GM23338 (cell line): ENCODE measurements around the gene UGT1A10. TPM values are rescaled to one million over a fixed set of nuclear protein-coding genes. Genes with fewer than 3 reads are reported as not detected.

Experiments
- ATAC-seq: fragments of 200-7000 bp; cut with Tn5 transposase; 3 replicates; pipeline ENCODE4 v1.9.1; 2020
- DNase-seq: peaks from one replicate; pipeline ENCODE4 v3.0.0-alpha.2; 2015; ENCODE audit warnings: low spot score
- H2AFZ ChIP-seq: fragments of 200-600 bp; sonication (generic); 2 replicates; pipeline ENCODE4 v1.8.0; 2016; ENCODE audit warnings: antibody characterized with exemption, mild to moderate bottlenecking, moderate library complexity
- H3F3A ChIP-seq: fragments of 200-600 bp; sonication (generic); replicated peaks from 2 replicates; pipeline ENCODE4 v1.8.0; 2017; ENCODE audit warnings: antibody characterized with exemption, mixed run types, low read depth
- H3K27ac ChIP-seq: fragments of 200-600 bp; sonication (generic); 2 replicates; pipeline ENCODE4 v1.6.1; 2016; ENCODE audit warnings: low read depth
- H3K27me3 ChIP-seq: fragments of 200-600 bp; sonication (generic); 2 replicates; pipeline ENCODE4 v1.8.0; 2016; ENCODE audit warnings: mild to moderate bottlenecking, mixed run types, moderate library complexity; ENCODE audit not compliant: insufficient read depth
- H3K36me3 ChIP-seq: fragments of 200-600 bp; sonication (generic); 2 replicates; pipeline ENCODE4 v1.8.0; 2016; ENCODE audit warnings: mild to moderate bottlenecking; ENCODE audit not compliant: insufficient read depth
- H3K4me1 ChIP-seq: fragments of 200-600 bp; sonication (generic); 2 replicates; pipeline ENCODE4 v1.8.0; 2016; ENCODE audit warnings: mild to moderate bottlenecking, moderate library complexity; ENCODE audit not compliant: insufficient read depth
- H3K4me2 ChIP-seq: fragments of 200-600 bp; sonication (generic); 2 replicates; pipeline ENCODE4 v1.7.1; 2017; ENCODE audit warnings: mixed run types
- H3K4me3 ChIP-seq: fragments of 200-600 bp; sonication (generic); 2 replicates; pipeline ENCODE4 v1.6.1; 2016; ENCODE audit warnings: mixed run types
- H3K79me2 ChIP-seq: fragments of 200-600 bp; sonication (generic); replicated peaks from 2 replicates; pipeline ENCODE4 v1.8.0; 2017; ENCODE audit warnings: mild to moderate bottlenecking; ENCODE audit not compliant: insufficient read depth
- H3K9me2 ChIP-seq: fragments of 200-600 bp; sonication (generic); 2 replicates; pipeline ENCODE4 v1.8.0; 2017; ENCODE audit not compliant: insufficient read depth
- H4K20me1 ChIP-seq: fragments of 200-600 bp; sonication (generic); replicated peaks from 2 replicates; pipeline ENCODE4 v1.8.0; 2017; ENCODE audit warnings: mild to moderate bottlenecking; ENCODE audit not compliant: insufficient read depth
- H3K27ac Mint-ChIP-seq: 2 replicates; pipeline ENCODE4 v1.8.0; 2020; ENCODE audit warnings: inconsistent platforms, mild to moderate bottlenecking, moderate library complexity, mixed read lengths
- H3K27me3 Mint-ChIP-seq: 3 replicates; pipeline ENCODE4 v1.8.0; 2022; ENCODE audit warnings: low read depth, mild to moderate bottlenecking, moderate library complexity, mixed read lengths, inconsistent platforms; ENCODE audit not compliant: insufficient read depth, poor library complexity
- H3K36me3 Mint-ChIP-seq: 3 replicates; pipeline ENCODE4 v1.8.0; 2021; ENCODE audit warnings: low read depth, mild to moderate bottlenecking, inconsistent platforms, moderate library complexity, mixed read lengths
- H3K4me1 Mint-ChIP-seq: 3 replicates; pipeline ENCODE4 v1.8.0; 2020; ENCODE audit warnings: mild to moderate bottlenecking, inconsistent platforms, mixed read lengths
- H3K4me3 Mint-ChIP-seq: 3 replicates; pipeline ENCODE4 v1.8.0; 2021; ENCODE audit warnings: moderate library complexity, mild to moderate bottlenecking, inconsistent platforms, mixed read lengths
- H3K9me3 Mint-ChIP-seq: 3 replicates; pipeline ENCODE4 v1.8.0; 2020; ENCODE audit warnings: moderate library complexity, mild to moderate bottlenecking, inconsistent platforms, mixed read lengths
- CREB1 ChIP-seq: fragments of 250-450 bp; sonication (Bioruptor Pico); IDR thresholded peaks from 2 replicates; pipeline ENCODE4 v1.5.0; 2020; ENCODE audit warnings: low read depth, mild to moderate bottlenecking, moderate library complexity
- EZH2 ChIP-seq: fragments of 200-600 bp; sonication (generic); IDR thresholded peaks from one replicate; pipeline ENCODE4 v1.8.0; 2017; ENCODE audit warnings: antibody characterized with exemption, mild to moderate bottlenecking, low read depth; ENCODE audit not compliant: unreplicated experiment
- EZH2phosphoT487 ChIP-seq: fragments of 200-600 bp; sonication (generic); IDR thresholded peaks from one replicate; pipeline ENCODE4 v1.8.1; 2018; ENCODE audit warnings: antibody characterized with exemption; ENCODE audit not compliant: unreplicated experiment
- JUNB ChIP-seq: IDR thresholded peaks from one replicate; pipeline ENCODE4 v1.6.1; 2016; ENCODE audit warnings: antibody characterized with exemption; ENCODE audit not compliant: unreplicated experiment
- NANOG ChIP-seq: IDR thresholded peaks from 2 replicates; pipeline ENCODE4 v1.6.1; 2016; ENCODE audit warnings: antibody characterized with exemption, borderline replicate concordance
- POLR2AphosphoS5 ChIP-seq: IDR thresholded peaks from 2 replicates; pipeline ENCODE4 v1.6.1; 2016; ENCODE audit warnings: antibody characterized with exemption, low read depth
- STAT1 ChIP-seq: IDR thresholded peaks from one replicate; pipeline ENCODE4 v1.6.1; 2016; ENCODE audit warnings: antibody characterized with exemption; ENCODE audit not compliant: unreplicated experiment
- ZNF114 ChIP-seq: fragments of 250-450 bp; sonication (Bioruptor Pico); IDR thresholded peaks from 2 replicates; pipeline ENCODE4 v1.5.0; 2020; ENCODE audit warnings: mild to moderate bottlenecking, moderate library complexity
- ZNF331 ChIP-seq: fragments of 250-450 bp; sonication (Bioruptor Pico); IDR thresholded peaks from 2 replicates; pipeline ENCODE4 v1.5.0; 2020; ENCODE audit warnings: low read depth, mild to moderate bottlenecking, moderate library complexity
- polyA plus RNA-seq: library from polyadenylated mRNA; unstranded; fragments of >200 nt; fragmentation: Nextera tagmentation; extraction: Ambion mirVana; gene quantifications from 2 replicates; pipeline ENCODE4 v1.2.1, GENCODE V29; 2016
- total RNA-seq: library from RNA; depleted of rRNA; stranded (reverse); fragments of >200 nt; shearing (Covaris generic); gene quantifications from 2 replicates; pipeline ENCODE4 v1.2.3, GENCODE V29; 2014
- TF ChIP-seq, protein P1 (sequence below): IDR thresholded peaks from one replicate; pipeline ENCODE4 v1.6.1; 2018; ENCODE audit warnings: antibody characterized with exemption; ENCODE audit not compliant: unreplicated experiment
- TF ChIP-seq, protein P2 (sequence below): fragments of 250-450 bp; sonication (Bioruptor Pico); IDR thresholded peaks from 2 replicates; pipeline ENCODE4 v1.5.0; 2020; ENCODE audit warnings: mild to moderate bottlenecking, moderate library complexity
- TF ChIP-seq, protein P3 (sequence below): IDR thresholded peaks from 2 replicates; pipeline ENCODE4 v1.6.1; 2016; ENCODE audit warnings: antibody characterized with exemption

UGT1A10 gene
- total and polyA plus RNA-seq, 2 experiments from 2014 or later = not detected

DNA sequence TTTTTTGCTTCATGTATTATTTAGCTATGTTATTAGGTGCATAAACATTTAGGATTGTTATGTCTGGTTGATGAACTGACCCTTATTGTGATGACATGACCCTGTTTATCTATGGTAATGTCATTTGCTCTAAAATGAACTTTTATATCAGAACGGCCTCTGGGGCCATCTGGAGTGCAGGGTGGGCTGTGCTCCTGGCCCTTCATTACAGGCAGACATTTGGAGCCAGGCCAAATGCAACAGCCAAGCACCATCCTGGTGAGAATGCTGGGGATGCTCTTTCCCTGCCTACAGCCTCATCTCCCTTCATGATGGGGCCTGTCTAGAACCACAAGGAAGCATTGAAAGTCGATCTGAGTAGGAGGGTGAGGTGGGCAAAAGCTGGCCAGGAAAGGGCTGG, 180.1 kb downstream of the UGT1A10 start:
- no peak for ATAC-seq
- no peak overlapping the region for H3K27ac Mint-ChIP-seq
- H3K9me3 Mint-ChIP-seq = no peaks in the 10 kb centered on the region

DNA sequence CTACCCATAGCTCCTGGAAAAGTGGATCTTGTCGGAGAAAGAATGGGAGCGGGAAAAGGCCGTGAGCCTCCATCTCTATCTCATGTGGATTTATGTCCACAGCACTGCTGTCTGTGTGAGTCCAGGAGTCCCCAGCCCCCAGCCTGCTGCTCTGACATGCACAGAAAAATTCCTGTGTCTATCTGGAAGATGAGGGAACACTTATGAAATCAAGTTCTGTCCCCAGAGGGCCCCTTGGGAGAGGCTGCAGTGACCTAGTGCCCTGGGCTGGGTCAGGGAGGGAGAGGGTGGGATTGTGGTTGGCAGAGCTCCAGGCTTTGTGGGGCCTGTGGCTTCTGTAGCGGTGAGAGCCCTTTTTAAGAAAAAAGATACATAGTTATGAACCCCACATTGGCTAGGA, 180.5 kb downstream of the UGT1A10 start:
- H2AFZ ChIP-seq = no peak overlapping the region
- H3K27me3 ChIP-seq = no peaks in the 10 kb centered on the region
- no peak overlapping the region for H3K4me3 ChIP-seq
- H3K79me2 ChIP-seq = no peaks in the 10 kb centered on the region
- H3K4me3 Mint-ChIP-seq = no peak overlapping the region
- peaks cover 11% of the 10 kb centered on the region for H3K27me3 Mint-ChIP-seq
- DNase-seq (no peak), ATAC-seq (no peak)
- H3K4me1 Mint-ChIP-seq = no peaks in the 10 kb centered on the region; the same call in 2 of the 3 replicates
- no peaks in the 10 kb centered on the region for H3F3A ChIP-seq
- H3K9me3 Mint-ChIP-seq = no peaks in the 10 kb centered on the region
- H3K4me2 ChIP-seq = no peak overlapping the region
- no peaks in the 10 kb centered on the region for H4K20me1 ChIP-seq
- no peak overlapping the region for H3K27ac Mint-ChIP-seq
- no peaks in the 10 kb centered on the region for H3K36me3 ChIP-seq
- no peaks in the 10 kb centered on the region for H3K36me3 Mint-ChIP-seq
- no peak overlapping the region for H3K27ac ChIP-seq
- H3K9me2 ChIP-seq = peaks cover 6% of the 10 kb centered on the region
- H3K4me1 ChIP-seq = no peaks in the 10 kb centered on the region
- TF ChIP-seq EZH2 = no peak
- TF ChIP-seq NANOG = no peak
- TF ChIP-seq JUNB = no peak
- TF ChIP-seq EZH2phosphoT487 = no peak
- TF ChIP-seq, protein P1, sequence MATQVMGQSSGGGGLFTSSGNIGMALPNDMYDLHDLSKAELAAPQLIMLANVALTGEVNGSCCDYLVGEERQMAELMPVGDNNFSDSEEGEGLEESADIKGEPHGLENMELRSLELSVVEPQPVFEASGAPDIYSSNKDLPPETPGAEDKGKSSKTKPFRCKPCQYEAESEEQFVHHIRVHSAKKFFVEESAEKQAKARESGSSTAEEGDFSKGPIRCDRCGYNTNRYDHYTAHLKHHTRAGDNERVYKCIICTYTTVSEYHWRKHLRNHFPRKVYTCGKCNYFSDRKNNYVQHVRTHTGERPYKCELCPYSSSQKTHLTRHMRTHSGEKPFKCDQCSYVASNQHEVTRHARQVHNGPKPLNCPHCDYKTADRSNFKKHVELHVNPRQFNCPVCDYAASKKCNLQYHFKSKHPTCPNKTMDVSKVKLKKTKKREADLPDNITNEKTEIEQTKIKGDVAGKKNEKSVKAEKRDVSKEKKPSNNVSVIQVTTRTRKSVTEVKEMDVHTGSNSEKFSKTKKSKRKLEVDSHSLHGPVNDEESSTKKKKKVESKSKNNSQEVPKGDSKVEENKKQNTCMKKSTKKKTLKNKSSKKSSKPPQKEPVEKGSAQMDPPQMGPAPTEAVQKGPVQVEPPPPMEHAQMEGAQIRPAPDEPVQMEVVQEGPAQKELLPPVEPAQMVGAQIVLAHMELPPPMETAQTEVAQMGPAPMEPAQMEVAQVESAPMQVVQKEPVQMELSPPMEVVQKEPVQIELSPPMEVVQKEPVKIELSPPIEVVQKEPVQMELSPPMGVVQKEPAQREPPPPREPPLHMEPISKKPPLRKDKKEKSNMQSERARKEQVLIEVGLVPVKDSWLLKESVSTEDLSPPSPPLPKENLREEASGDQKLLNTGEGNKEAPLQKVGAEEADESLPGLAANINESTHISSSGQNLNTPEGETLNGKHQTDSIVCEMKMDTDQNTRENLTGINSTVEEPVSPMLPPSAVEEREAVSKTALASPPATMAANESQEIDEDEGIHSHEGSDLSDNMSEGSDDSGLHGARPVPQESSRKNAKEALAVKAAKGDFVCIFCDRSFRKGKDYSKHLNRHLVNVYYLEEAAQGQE = no peak
- no peak for TF ChIP-seq ZNF114
- TF ChIP-seq, protein P2, sequence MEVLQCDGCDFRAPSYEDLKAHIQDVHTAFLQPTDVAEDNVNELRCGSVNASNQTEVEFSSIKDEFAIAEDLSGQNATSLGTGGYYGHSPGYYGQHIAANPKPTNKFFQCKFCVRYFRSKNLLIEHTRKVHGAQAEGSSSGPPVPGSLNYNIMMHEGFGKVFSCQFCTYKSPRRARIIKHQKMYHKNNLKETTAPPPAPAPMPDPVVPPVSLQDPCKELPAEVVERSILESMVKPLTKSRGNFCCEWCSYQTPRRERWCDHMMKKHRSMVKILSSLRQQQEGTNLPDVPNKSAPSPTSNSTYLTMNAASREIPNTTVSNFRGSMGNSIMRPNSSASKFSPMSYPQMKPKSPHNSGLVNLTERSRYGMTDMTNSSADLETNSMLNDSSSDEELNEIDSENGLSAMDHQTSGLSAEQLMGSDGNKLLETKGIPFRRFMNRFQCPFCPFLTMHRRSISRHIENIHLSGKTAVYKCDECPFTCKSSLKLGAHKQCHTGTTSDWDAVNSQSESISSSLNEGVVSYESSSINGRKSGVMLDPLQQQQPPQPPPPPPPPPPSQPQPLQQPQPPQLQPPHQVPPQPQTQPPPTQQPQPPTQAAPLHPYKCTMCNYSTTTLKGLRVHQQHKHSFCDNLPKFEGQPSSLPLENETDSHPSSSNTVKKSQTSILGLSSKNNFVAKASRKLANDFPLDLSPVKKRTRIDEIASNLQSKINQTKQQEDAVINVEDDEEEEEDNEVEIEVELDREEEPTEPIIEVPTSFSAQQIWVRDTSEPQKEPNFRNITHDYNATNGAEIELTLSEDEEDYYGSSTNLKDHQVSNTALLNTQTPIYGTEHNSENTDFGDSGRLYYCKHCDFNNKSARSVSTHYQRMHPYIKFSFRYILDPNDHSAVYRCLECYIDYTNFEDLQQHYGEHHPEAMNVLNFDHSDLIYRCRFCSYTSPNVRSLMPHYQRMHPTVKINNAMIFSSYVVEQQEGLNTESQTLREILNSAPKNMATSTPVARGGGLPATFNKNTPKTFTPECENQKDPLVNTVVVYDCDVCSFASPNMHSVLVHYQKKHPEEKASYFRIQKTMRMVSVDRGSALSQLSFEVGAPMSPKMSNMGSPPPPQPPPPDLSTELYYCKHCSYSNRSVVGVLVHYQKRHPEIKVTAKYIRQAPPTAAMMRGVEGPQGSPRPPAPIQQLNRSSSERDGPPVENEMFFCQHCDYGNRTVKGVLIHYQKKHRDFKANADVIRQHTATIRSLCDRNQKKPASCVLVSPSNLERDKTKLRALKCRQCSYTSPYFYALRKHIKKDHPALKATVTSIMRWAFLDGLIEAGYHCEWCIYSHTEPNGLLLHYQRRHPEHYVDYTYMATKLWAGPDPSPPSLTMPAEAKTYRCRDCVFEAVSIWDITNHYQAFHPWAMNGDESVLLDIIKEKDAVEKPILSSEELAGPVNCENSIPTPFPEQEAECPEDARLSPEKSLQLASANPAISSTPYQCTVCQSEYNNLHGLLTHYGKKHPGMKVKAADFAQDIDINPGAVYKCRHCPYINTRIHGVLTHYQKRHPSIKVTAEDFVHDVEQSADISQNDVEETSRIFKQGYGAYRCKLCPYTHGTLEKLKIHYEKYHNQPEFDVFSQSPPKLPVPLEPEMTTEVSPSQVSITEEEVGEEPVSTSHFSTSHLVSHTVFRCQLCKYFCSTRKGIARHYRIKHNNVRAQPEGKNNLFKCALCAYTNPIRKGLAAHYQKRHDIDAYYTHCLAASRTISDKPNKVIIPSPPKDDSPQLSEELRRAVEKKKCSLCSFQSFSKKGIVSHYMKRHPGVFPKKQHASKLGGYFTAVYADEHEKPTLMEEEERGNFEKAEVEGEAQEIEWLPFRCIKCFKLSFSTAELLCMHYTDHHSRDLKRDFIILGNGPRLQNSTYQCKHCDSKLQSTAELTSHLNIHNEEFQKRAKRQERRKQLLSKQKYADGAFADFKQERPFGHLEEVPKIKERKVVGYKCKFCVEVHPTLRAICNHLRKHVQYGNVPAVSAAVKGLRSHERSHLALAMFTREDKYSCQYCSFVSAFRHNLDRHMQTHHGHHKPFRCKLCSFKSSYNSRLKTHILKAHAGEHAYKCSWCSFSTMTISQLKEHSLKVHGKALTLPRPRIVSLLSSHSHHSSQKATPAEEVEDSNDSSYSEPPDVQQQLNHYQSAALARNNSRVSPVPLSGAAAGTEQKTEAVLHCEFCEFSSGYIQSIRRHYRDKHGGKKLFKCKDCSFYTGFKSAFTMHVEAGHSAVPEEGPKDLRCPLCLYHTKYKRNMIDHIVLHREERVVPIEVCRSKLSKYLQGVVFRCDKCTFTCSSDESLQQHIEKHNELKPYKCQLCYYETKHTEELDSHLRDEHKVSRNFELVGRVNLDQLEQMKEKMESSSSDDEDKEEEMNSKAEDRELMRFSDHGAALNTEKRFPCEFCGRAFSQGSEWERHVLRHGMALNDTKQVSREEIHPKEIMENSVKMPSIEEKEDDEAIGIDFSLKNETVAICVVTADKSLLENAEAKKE (CRISPR knock-in tag) = no peak
- no peak for TF ChIP-seq ZNF331
- TF ChIP-seq CREB1 (CRISPR knock-in tag) = no peak
- no peak for TF ChIP-seq STAT1
- TF ChIP-seq POLR2AphosphoS5 = no peak
- TF ChIP-seq, protein P3, sequence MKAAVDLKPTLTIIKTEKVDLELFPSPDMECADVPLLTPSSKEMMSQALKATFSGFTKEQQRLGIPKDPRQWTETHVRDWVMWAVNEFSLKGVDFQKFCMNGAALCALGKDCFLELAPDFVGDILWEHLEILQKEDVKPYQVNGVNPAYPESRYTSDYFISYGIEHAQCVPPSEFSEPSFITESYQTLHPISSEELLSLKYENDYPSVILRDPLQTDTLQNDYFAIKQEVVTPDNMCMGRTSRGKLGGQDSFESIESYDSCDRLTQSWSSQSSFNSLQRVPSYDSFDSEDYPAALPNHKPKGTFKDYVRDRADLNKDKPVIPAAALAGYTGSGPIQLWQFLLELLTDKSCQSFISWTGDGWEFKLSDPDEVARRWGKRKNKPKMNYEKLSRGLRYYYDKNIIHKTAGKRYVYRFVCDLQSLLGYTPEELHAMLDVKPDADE = no peak

More for the DNA sequence above, 180.1 kb downstream of the UGT1A10 start:
- H3F3A ChIP-seq = no peaks in the 10 kb centered on the region
- H3K36me3 ChIP-seq = no peaks in the 10 kb centered on the region
- DNase-seq = no peak
- H3K9me2 ChIP-seq = peaks cover 6% of the 10 kb centered on the region
- H4K20me1 ChIP-seq = no peaks in the 10 kb centered on the region
- H3K4me3 ChIP-seq = no peak overlapping the region
- no peak overlapping the region for H2AFZ ChIP-seq
- Mint-ChIP-seq H3K36me3 (no peaks in the 10 kb centered on the region), H3K27me3 (peaks cover 12% of the 10 kb centered on the region), H3K4me1 (no peaks in the 10 kb centered on the region; the same call in 2 of the 3 replicates), H3K4me3 (no peak overlapping the region)
- no peaks in the 10 kb centered on the region for H3K4me1 ChIP-seq
- H3K79me2 ChIP-seq = no peaks in the 10 kb centered on the region
- TF ChIP-seq POLR2AphosphoS5 (no peak), ZNF114 (no peak), STAT1 (no peak), JUNB (no peak)
- no peaks in the 10 kb centered on the region for H3K27me3 ChIP-seq
- no peak overlapping the region for H3K27ac ChIP-seq
- H3K4me2 ChIP-seq = no peak overlapping the region
